Measurements from ENCODE around the gene CACNA2D2. TPM values are rescaled to one million over a fixed set of nuclear protein-coding genes. Genes with fewer than 3 reads are reported as not detected.

The CACNA2D2 gene
- total and polyA plus RNA-seq, 2 of the 13 experiments (the other 11 are each of a cell fraction or from before 2014, with no cell fraction given) = not detected

DNA sequence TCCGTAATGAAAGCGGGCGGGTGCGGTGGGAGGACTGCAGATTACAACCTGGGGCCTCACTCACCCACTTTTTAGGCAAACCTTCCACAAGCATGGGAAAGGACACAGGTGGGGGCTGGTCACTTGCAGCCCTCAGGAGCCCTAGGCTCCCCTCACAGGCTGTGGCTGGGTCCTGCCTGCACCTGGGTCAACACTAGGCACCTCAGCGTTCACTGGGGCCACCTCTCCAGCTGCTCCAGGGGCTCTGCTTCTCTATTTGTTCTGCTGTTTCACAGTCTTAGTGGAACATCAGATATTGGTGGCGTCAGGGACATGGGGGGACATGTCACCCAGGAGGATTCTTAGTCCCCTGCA is 114.0 kb downstream of the CACNA2D2 start:
- no peak overlapping the region for H2AFZ ChIP-seq (ENCODE audit: low read length)
- no peak overlapping the region for H3K27ac ChIP-seq (ENCODE audit: extremely low read length, insufficient read depth, low read length)
- no peaks in the 10 kb centered on the region for H3K79me2 ChIP-seq (ENCODE audit: insufficient read depth, low read length)
- no peak overlapping the region for H3K4me3 ChIP-seq (replicated peaks in 1 of 3; ENCODE audit: insufficient read depth in 1 of 3, low read depth in 2 of 3, low read length in 3 of 3)
- no peak for FAIRE-seq
- H4K20me1 ChIP-seq (ENCODE audit: insufficient read depth, low read length) = no peaks in the 10 kb centered on the region
- in situ Hi-C loops (cut with HindIII; ENCODE audit: extremely low pct_ligation_motif_present, low pct_unique_long_range_greater_than_20kb) = no loop called here
- H3K9me3 ChIP-seq (ENCODE audit: low read length) = no peaks in the 10 kb centered on the region
- no peak overlapping the region for H3K9ac ChIP-seq (ENCODE audit: insufficient read depth, low read depth, low read length)
- no peak for ATAC-seq
- TF ChIP-seq ZNF225 (CRISPR knock-in tag; IDR thresholded peaks at IDR 0.05) (no peak), SRY (CRISPR knock-in tag; IDR thresholded peaks at IDR 0.05) (no peak), PRPF4 (IDR thresholded peaks at IDR 0.05; ENCODE audit: low read depth, low read length, poor library complexity, severe bottlenecking) (no peak), ZNF674 (CRISPR knock-in tag; IDR thresholded peaks at IDR 0.05; ENCODE audit: low read depth) (no peak), ZNF720 (CRISPR knock-in tag; IDR thresholded peaks at IDR 0.05) (no peak), POLR2A (IDR thresholded peaks at IDR 0.05; ENCODE audit: insufficient read depth in 1 of 2, low read depth in 2 of 2, low read length in 2 of 2) (no peak), GFI1 (CRISPR knock-in tag; IDR thresholded peaks at IDR 0.05; ENCODE audit: borderline replicate concordance) (no peak), ZNF672 (CRISPR knock-in tag; IDR thresholded peaks at IDR 0.05) (no peak)
- TF ChIP-seq, protein P1, sequence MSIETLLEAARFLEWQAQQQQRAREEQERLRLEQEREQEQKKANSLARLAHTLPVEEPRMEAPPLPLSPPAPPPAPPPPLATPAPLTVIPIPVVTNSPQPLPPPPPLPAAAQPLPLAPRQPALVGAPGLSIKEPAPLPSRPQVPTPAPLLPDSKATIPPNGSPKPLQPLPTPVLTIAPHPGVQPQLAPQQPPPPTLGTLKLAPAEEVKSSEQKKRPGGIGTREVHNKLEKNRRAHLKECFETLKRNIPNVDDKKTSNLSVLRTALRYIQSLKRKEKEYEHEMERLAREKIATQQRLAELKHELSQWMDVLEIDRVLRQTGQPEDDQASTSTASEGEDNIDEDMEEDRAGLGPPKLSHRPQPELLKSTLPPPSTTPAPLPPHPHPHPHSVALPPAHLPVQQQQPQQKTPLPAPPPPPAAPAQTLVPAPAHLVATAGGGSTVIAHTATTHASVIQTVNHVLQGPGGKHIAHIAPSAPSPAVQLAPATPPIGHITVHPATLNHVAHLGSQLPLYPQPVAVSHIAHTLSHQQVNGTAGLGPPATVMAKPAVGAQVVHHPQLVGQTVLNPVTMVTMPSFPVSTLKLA (IDR thresholded peaks at IDR 0.05) = no peak
- TF ChIP-seq, protein P2, sequence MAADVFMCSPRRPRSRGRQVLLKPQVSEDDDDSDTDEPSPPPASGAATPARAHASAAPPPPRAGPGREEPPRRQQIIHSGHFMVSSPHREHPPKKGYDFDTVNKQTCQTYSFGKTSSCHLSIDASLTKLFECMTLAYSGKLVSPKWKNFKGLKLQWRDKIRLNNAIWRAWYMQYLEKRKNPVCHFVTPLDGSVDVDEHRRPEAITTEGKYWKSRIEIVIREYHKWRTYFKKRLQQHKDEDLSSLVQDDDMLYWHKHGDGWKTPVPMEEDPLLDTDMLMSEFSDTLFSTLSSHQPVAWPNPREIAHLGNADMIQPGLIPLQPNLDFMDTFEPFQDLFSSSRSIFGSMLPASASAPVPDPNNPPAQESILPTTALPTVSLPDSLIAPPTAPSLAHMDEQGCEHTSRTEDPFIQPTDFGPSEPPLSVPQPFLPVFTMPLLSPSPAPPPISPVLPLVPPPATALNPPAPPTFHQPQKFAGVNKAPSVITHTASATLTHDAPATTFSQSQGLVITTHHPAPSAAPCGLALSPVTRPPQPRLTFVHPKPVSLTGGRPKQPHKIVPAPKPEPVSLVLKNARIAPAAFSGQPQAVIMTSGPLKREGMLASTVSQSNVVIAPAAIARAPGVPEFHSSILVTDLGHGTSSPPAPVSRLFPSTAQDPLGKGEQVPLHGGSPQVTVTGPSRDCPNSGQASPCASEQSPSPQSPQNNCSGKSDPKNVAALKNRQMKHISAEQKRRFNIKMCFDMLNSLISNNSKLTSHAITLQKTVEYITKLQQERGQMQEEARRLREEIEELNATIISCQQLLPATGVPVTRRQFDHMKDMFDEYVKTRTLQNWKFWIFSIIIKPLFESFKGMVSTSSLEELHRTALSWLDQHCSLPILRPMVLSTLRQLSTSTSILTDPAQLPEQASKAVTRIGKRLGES (CRISPR knock-in tag; IDR thresholded peaks at IDR 0.05; ENCODE audit: borderline replicate concordance) = no peak
- intact Hi-C loops (cut with micrococcal nuclease; ENCODE audit: unreplicated experiment) = no loop called here
- 49% methylated on average over 6 of the region's 6 CpGs for WGBS (ENCODE audit: low lambda C conversion rate)
- DNase-seq (ENCODE audit: low spot score) = no peak
- H3K4me2 ChIP-seq (ENCODE audit: low read depth, low read length) = no peak overlapping the region
- ChIA-PET CTCF (ENCODE audit: low intra/inter-chr PET ratio, low total read pairs) (interaction anchor here (1.5 kb wide), 1 partner anchor 43 kb away, joined by 9 read pairs; the partner anchor contains the start of gene ZMYND10), POLR2A (no interaction called here)
- H3K36me3 ChIP-seq (replicated peaks in 1 of 2; ENCODE audit: control insufficient read depth in 1 of 2, insufficient read depth in 2 of 2, low read length in 2 of 2) = no peaks in the 10 kb centered on the region
- peaks cover 9% of the 10 kb centered on the region for H3K4me1 ChIP-seq (ENCODE audit: insufficient read depth, low read length)
- no TSS peak for BruUV-seq (replicated peaks)
- H3K27me3 ChIP-seq (ENCODE audit: control insufficient read depth in 1 of 2, insufficient read depth in 2 of 2, low read length in 2 of 2) = peaks cover 11 to 75% of the 10 kb centered on the region in 2 experiments

Data from HepG2 (cell line).